DMS79 treated with DMSO at 0.1 percent for 48 hours (cell line): ENCODE measurements around the gene DDX11.
"Not testable (repeated sequence)": the region's sequence is repeated elsewhere in the genome, so short reads cannot be mapped to it uniquely, and the experiment has no call there.

ENCODE experiments used
- DNase-seq: peaks from one replicate; lab custom pipeline; 2025; lab: John Stamatoyannopoulos, UW

Gene DDX11

GRCh38 chr12:31099434-31099833 is 25.8 kb downstream of the DDX11 start:
- not testable (repeated sequence) for DNase-seq

GRCh38 chr12:31100503-31101208 is 27.0 kb downstream of the DDX11 start:
- not testable (repeated sequence) for DNase-seq

DNA sequence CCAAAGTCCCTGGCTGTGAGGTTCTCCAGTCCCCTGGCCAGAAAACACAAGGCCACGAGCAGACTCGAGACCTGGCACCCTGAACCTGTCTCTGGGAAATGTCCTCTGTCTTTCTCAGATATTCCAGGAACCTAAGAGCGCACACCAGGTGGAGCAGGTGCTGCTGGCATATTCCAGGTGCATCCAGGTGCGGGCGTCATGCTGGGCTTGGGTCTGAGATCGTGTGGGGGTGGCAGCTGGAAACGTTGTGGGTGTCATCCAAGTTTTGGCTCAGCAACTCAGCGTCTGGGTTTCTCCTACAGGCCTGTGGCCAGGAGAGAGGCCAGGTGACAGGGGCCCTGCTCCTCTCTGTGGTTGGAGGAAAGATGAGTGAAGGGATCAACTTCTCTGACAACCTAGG is 28.5 kb downstream of the DDX11 start:
- DNase-seq = peak; percentile 15

DNA sequence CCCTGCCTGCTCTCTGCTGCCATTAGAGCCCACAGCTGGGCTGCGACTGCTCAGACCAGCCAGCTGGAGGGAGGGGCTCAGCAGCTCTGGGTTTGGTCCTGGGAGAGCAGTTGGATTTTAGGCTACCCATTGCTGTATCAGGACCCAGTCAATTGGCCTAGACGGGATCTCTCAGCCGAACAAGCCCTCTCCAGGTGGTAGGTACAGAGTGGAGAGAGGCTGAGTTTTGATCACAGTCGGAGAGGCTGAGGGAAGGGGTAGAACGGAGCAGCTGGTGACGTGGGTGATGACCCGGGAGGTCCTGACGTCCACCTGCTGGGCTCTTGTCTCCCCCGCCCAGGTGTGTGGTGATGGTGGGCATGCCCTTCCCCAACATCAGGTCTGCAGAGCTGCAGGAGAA is 28.9 kb downstream of the DDX11 start:
- not testable (repeated sequence) for DNase-seq

- DNase-seq = peak; percentile 90
These were observed 29.9 kb downstream of the DDX11 start for GRCh38 chr12:31103561-31103975.

DNA sequence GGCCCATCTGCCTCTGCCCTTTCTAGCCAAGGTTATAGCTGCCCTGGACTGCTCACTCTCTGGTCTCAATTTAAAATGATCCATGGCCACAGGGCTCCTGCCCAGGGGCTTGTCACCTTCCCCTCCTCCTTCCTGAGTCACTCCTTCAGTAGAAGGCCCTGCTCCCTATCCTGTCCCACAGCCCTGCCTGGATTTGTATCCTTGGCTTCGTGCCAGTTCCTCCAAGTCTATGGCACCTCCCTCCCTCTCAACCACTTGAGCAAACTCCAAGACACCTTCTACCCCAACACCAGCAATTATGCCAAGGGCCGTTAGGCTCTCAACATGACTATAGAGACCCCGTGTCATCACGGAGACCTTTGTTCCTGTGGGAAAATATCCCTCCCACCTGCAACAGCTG is 30.6 kb downstream of the DDX11 start:
- DNase-seq = peak; percentile 49

DNA sequence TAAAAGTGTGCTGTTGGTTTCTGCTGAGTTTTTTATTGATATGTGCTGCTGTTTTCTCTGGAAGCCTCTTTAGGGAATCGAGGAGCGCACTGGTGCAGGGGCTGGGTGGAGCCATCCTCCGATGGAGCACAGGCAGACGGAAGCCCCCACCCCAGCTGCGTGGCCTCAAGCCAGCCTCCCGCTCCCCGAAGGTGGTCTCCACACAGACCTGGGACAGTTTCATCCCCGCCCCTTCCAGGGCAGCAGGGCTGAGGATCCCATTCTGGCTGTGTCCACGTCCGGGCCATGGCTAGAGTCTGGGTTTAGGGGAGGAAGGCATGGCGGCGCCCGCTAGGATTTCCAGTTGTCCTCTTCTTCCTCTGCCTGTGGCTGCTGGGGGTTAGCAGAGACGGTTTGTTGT is 31.1 kb downstream of the DDX11 start:
- DNase-seq = not testable (repeated sequence)

DNA sequence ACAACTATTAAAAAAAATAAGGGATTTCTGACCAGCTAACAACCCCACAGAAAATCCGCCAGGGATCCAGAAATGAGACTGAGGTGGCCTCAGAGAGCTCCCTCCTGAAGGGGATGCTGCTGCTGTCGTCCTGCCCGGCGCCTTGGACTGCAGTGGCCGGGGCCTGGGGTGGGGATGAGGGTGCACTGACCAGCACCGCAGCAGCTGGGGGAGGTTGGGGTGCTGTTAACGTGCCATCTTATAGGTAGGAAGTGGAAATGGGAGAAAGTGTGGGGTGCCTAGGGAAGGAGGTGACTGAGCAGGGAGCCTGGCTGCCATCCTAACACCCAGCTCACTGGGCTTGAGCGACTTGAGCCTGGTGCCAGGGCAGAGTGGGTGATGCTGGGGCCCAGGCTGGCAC is 32.0 kb downstream of the DDX11 start:
- DNase-seq = no peak

DNA sequence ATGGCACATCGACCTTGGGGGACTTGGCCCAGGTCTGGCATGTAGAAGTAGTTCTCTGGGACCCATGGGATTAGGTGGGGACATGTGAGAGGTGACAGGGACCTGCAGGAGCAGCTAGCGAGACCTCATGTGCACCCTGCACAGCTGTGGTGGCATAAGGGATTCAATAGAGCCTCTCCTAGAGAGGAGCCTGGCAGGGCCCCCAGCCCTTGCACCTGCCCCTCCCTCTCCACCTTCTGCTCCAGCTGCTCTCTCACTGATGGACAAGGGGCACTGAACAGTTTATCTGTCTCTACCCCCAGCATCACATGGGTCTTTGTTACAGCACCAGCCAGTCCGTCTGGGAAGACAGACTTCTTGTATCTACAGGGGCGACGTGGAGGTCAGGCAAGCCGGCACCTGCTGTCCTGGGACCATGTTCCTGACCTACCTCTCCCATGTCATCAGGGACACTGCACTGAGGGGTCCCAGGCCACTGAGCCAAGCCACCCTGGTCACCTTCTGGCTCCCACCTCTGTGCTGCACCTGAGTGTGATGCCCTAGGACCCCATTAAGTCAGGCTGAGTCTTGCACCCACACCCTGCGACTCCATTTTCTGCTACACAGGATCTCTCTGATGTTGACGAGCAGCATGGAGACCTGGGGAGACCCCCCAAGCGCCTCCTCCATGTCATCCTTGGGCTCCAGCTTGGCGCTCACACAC is 32.6 kb downstream of the DDX11 start:
- DNase-seq = peak; percentile 8

DNA sequence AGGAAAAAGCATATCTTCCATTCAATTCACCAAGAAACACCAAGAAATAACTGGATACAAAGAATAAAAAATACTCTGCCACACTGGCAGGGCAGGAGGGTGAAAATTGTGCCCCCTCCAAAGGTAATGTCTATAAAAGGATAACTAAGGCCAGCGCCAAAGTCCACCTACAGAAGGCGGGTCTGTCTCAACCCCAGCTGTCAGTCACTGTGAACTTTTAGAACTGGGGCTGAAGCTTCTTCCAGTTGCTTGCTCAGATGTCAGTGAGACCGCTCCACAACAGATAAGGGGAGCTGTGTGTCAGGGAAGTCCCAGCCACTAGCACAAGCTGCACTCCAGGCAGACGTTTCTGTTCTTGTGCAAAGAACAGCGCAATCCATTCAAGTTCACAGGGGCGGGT is 36.1 kb downstream of the DDX11 start:
- DNase-seq = not testable (repeated sequence)

GRCh38 chr12:31110263-31110662 is 36.6 kb downstream of the DDX11 start:
- peak; percentile 11 for DNase-seq

- not testable (repeated sequence) for DNase-seq
These were observed 41.5 kb downstream of the DDX11 start for GRCh38 chr12:31115092-31115601.

- not testable (repeated sequence) for DNase-seq
These were observed 43.2 kb downstream of the DDX11 start for GRCh38 chr12:31116846-31117202.

DNA sequence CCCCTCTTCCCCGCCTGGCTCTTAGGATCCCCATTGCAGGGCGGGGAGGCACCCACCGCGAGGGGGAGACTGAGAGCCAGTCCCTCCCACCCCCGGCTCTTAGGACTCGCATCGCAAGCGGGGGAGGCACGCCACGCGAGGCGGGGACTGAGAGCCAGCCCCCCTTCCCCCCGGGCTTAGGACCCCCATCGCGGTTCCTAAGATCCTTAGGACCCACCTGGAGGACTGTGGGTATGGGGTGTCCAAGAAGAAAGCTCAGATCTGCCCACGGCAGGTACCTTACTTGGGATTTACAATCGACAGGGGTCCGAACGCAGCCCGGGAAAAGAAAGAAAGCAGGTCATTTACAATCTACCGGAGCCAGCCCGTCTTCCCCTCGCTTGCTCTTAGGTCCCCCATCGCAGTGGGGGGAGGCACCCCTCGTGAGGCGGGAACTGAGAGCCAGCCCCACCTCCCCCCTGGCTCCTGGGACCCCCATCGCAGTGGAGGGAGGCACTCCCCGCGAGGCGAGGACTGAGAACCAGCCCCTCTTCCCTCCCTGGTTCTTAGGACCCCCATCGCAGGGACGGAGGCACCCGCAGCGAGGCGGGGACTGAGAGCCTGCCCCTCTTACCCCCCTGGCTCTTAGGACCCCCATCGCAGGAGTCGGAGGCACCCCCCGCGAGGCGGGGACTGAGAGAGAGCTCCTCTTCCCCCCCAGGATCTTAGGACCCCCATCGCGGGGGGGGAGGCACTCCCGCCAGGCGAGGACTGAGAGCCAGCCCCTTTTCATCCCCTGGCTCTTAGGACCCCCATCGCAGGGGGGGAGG is 43.7 kb downstream of the DDX11 start:
- DNase-seq = peak; percentile 43

- DNase-seq = peak; percentile 61
These were observed 44.9 kb downstream of the DDX11 start for GRCh38 chr12:31118347-31119191.

DNA sequence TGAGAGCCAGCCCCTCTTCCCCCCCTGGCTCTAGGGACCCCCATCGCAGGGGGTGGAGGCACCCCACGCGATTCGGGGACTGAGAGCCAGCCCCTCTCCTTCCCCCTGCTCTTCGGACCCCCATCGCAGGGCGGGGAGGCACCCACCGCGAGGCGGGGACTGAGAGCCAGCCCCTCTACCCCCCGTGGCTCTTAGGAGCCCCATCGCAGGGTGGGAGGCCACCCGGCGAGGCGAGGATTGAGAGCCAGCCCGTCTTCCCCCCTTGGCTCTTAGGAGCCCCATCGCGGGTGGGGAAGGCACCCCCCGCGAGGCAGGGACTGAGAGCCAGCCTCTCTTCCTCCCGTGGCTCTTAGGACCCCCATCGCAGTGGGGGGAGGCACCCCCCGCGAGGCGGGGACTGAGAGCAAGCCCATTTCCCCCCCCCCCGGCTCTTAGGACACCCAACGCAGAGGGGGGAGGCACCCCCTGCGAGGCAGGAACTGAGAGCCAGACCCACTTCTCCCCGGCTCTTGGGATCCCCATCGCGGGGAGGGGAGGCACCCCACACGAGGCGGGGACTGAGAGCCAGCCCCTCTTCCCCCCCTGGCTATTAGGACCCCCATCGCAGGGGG is 45.6 kb downstream of the DDX11 start:
- no peak for DNase-seq

GRCh38 chr12:31119803-31120211 is 46.1 kb downstream of the DDX11 start:
- no peak for DNase-seq

GRCh38 chr12:31120392-31121008 is 46.8 kb downstream of the DDX11 start:
- DNase-seq = no peak

DNA sequence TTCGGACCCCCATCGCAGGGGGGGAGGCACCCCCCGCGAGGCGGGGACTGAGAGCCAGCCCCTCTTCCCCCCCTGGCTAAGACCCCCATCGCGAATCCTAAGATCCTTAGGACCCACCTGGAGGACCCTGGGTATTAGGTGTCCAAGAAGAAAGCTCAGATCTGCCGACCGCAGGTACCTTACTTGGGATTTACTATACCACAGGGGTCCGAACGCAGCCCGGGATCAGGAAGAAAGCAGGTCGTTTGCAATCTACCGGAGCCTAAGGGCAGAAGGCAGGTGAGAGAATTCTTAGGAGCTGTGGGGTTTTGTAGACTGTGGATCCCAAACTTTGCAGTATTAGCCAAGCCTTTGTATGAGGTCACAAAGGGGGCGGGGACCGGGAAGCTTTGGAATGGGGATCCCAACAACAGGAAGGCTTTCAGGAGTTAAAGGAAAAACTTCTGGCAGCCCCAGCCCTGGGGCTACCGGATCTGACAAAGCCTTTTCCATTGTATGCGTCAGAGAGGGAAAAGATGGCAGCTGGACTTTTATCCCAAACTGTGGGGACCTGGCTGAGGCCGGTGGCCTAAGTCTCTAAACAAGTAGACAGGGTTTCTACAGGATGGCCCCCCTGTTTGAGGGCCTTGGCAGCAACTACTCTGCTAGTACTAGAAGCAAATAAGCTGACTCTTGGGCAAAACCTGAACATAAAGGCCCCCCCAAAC is 47.5 kb downstream of the DDX11 start:
- not testable (repeated sequence) for DNase-seq

- no peak for DNase-seq
These were observed 48.8 kb downstream of the DDX11 start for GRCh38 chr12:31122481-31122880.
